Natural killer cell (primary cell): ENCODE data around the gene ZNF438. TPM values are rescaled to one million over a fixed set of nuclear protein-coding genes. Genes with fewer than 3 reads are reported as not detected.

Experiments
- ATAC-seq, 3 donors: fragments of 150-1000 bp in 2 of 3; fragments of 200-7000 bp in 1 of 3; cut with Tn5 transposase; 1 replicate in 1 of 3; 2 replicates in 2 of 3; pipeline ENCODE4 v1.10.0; 2021; ENCODE audit warnings: mild to moderate bottlenecking in 2 of 3, moderate library complexity in 2 of 3
- DNase-seq, 2 donors: peaks; one replicate each; pipeline versions ENCODE4 v3.0.0 to v3.0.0-alpha.2; 2013 to 2021; ENCODE audit warnings: mixed read lengths in 1 of 2
- H3K27ac ChIP-seq: one replicate; pipeline ENCODE4 v1.5.1; 2013; ENCODE audit warnings: mild to moderate bottlenecking, low read length
- H3K27me3 ChIP-seq: one replicate; pipeline ENCODE4 v1.6.1; 2013; ENCODE audit warnings: low read length; ENCODE audit not compliant: control insufficient read depth, insufficient read depth
- H3K36me3 ChIP-seq: one replicate; pipeline ENCODE4 v1.6.1; 2013; ENCODE audit warnings: low read length; ENCODE audit not compliant: control insufficient read depth, insufficient read depth
- H3K4me1 ChIP-seq: one replicate; pipeline ENCODE4 v1.6.1; 2013; ENCODE audit warnings: low read length; ENCODE audit not compliant: control insufficient read depth, insufficient read depth
- H3K4me3 ChIP-seq: one replicate; pipeline ENCODE4 v1.5.1; 2013; ENCODE audit warnings: low read length
- H3K9me3 ChIP-seq: one replicate; pipeline ENCODE4 v1.6.1; 2013; ENCODE audit warnings: low read length; ENCODE audit not compliant: control insufficient read depth, insufficient read depth
- H3K27ac Mint-ChIP-seq, 2 donors: one replicate each; pipeline ENCODE4 v1.8.0; 2022; ENCODE audit warnings: mild to moderate bottlenecking in 2 of 2, mixed read lengths in 2 of 2, moderate library complexity in 1 of 2
- H3K27me3 Mint-ChIP-seq, 2 donors: one replicate each; pipeline ENCODE4 v1.8.0; 2022; ENCODE audit warnings: low read depth in 2 of 2, mixed read lengths in 2 of 2
- H3K36me3 Mint-ChIP-seq: one replicate; pipeline ENCODE4 v1.8.0; 2022; ENCODE audit warnings: mixed read lengths
- H3K4me1 Mint-ChIP-seq, 2 donors: one replicate each; pipeline ENCODE4 v1.8.0; 2022; ENCODE audit warnings: mixed read lengths in 2 of 2
- H3K4me3 Mint-ChIP-seq: one replicate; pipeline ENCODE4 v1.8.0; 2022; ENCODE audit warnings: mild to moderate bottlenecking, moderate library complexity, mixed read lengths
- H3K9me3 Mint-ChIP-seq, 2 donors: one replicate each; pipeline ENCODE4 v1.8.0; 2022; ENCODE audit warnings: mixed read lengths in 2 of 2
- CTCF ChIP-seq: fragments of 200-600 bp; IDR thresholded peaks from one replicate; pipeline ENCODE4 v1.8.0; 2022; ENCODE audit warnings: antibody characterized with exemption
- WGBS: methylation state at CpG from one replicate; pipeline ENCODE4 v1.1.7; 2013; ENCODE audit warnings: missing lambda C conversion rate; ENCODE audit not compliant: insufficient coverage; 5-methylcytosine and 5-hydroxymethylcytosine counted together
- intact Hi-C: fragments of 100-400 bp; cut with micrococcal nuclease; formaldehyde crosslinking; loops from one replicate; pipeline ENCODE4 v1.14.2; 2022
- total RNA-seq, 4 donors: library from RNA; stranded (reverse); fragments of 120-200 nt in 1 of 4; gene quantifications; one replicate each; pipeline versions ENCODE4 v1.2.3 to v1.2.4, GENCODE V29; 2013 to 2022

Gene ZNF438
- total RNA-seq, 3 donors from 2014 or later (not counting 1 experiment from before 2014, with no cell fraction given) = 2.2 to 3.7 (median 3.7) TPM

GRCh38 chr10:31034098-31034909 lies 2.6 kb upstream of the ZNF438 start:
- H3K27ac Mint-ChIP-seq = no peak overlapping the region
- WGBS = 94% methylated on average over 2 of the region's 2 CpGs
- TF ChIP-seq CTCF = no peak
- DNase-seq = no peak
- intact Hi-C loops = loop anchor here (5.0 kb wide), 3 partner anchors 37 to 773 kb away; partner anchors contain the start of gene ZEB1
- no peak for ATAC-seq
- H3K27me3 Mint-ChIP-seq = no peaks in the 10 kb centered on the region
- no peaks in the 10 kb centered on the region for H3K36me3 ChIP-seq
- peaks cover 10 to 11% of the 10 kb centered on the region in 2 donors for H3K4me1 Mint-ChIP-seq
- H3K27ac ChIP-seq = no peak overlapping the region
- H3K9me3 ChIP-seq = no peaks in the 10 kb centered on the region
- H3K36me3 Mint-ChIP-seq = no peaks in the 10 kb centered on the region
- no peaks in the 10 kb centered on the region for H3K9me3 Mint-ChIP-seq
- no peaks in the 10 kb centered on the region for H3K27me3 ChIP-seq
- H3K4me3 ChIP-seq = no peak overlapping the region
- peaks cover 15% of the 10 kb centered on the region for H3K4me1 ChIP-seq
- no peak overlapping the region for H3K4me3 Mint-ChIP-seq

DNA sequence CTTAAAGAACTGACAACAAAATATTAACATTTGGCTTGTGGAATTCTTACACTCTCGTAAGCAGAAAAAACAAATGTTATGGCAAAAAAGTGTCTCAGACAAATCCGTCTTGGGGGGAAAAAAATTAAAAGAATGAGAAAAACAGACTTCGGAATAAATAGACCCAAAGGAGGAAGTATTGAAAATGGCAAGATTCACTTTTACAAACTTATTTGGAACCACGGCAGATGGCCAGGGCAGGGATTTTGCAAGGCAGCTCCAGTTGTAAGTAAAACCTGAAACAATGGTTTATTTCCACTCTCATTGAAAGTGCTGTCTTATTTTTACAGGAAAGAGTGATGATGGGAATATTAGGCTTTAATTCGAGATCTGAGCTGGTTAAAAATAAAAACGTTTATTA lies 1.5 kb upstream of the ZNF438 start:
- peak overlapping the region; percentile 90 to 97 for H3K27ac Mint-ChIP-seq
- WGBS = 86% methylated on average over 6 of the region's 6 CpGs
- H3K9me3 Mint-ChIP-seq = no peaks in the 10 kb centered on the region
- H3K27ac ChIP-seq = no peak overlapping the region
- H3K4me1 ChIP-seq = peaks cover 15% of the 10 kb centered on the region
- no peaks in the 10 kb centered on the region for H3K36me3 ChIP-seq
- peaks cover 10 to 11% of the 10 kb centered on the region in 2 donors for H3K4me1 Mint-ChIP-seq
- H3K27me3 Mint-ChIP-seq = no peaks in the 10 kb centered on the region
- H3K4me3 ChIP-seq = no peak overlapping the region
- no peaks in the 10 kb centered on the region for H3K36me3 Mint-ChIP-seq
- intact Hi-C loops = loop anchor here (5.0 kb wide), 3 partner anchors 36 to 774 kb away; partner anchors contain the start of gene ZEB1
- no peaks in the 10 kb centered on the region for H3K27me3 ChIP-seq
- H3K9me3 ChIP-seq = no peaks in the 10 kb centered on the region
- ATAC-seq (no peak), DNase-seq (no peak)
- peak overlapping the region; percentile 94 for H3K4me3 Mint-ChIP-seq
- no peak for TF ChIP-seq CTCF

- Mint-ChIP-seq H3K4me1 (peaks cover 10 to 11% of the 10 kb centered on the region in 2 donors), H3K4me3 (peak overlapping the region; percentile 94), H3K36me3 (no peaks in the 10 kb centered on the region), H3K27ac (peak overlapping the region; percentile 90 to 97), H3K9me3 (no peaks in the 10 kb centered on the region), H3K27me3 (no peaks in the 10 kb centered on the region)
- intact Hi-C loops = loop anchor here (5.0 kb wide), 3 partner anchors 35 to 775 kb away; partner anchors contain the start of gene ZEB1
- Histone ChIP-seq H3K4me3 (peak overlapping the region; percentile 66), H3K27ac (peak overlapping the region; percentile 90), H3K9me3 (no peaks in the 10 kb centered on the region), H3K4me1 (peaks cover 15% of the 10 kb centered on the region), H3K27me3 (no peaks in the 10 kb centered on the region), H3K36me3 (no peaks in the 10 kb centered on the region)
- DNase-seq (peak; percentile 89 to 96), ATAC-seq (peak; percentile 78 to 90 (median 78))
- TF ChIP-seq CTCF = no peak
- 27% methylated on average over 51 of the region's 51 CpGs for WGBS
Observed at GRCh38 chr10:31032258-31033132, 830 bp upstream of the ZNF438 start.
